Fibroblast of lung (primary cell): ENCODE data around the gene ZFAND2A.

Experiments
- CTCF ChIP-seq, 2 donors: IDR thresholded peaks in 1 of 2; conservative IDR thresholded peaks in 1 of 2; 1 replicate in 1 of 2; 2 replicates in 1 of 2; pipeline ENCODE4 v1.5.1; 2011 to 2012; ENCODE audit warnings: low read length in 2 of 2, control low read depth in 1 of 2, inconsistent platforms in 1 of 2, low read depth in 1 of 2, mild to moderate bottlenecking in 1 of 2
- EZH2 ChIP-seq: IDR thresholded peaks from 2 replicates; pipeline ENCODE4 v1.5.1; 2012; ENCODE audit warnings: low read length, control low read depth, mild to moderate bottlenecking; ENCODE audit errors: missing control alignments

- TF ChIP-seq CTCF (conservative IDR thresholded peaks at IDR 0.05 in 1 of 2, IDR thresholded peaks at IDR 0.05 in 1 of 2; ENCODE audit: low read depth in 1 of 2, low read length in 2 of 2) = no peak
- TF ChIP-seq EZH2 = no peak
These were observed 8.8 kb downstream of the ZFAND2A start for GRCh38 chr7:1151156-1151555.
